Gastroesophageal sphincter (tissue), 3 donors: ENCODE results near the gene XYLT1.

Experiments used
- POLR2A ChIP-seq, 2 donors: fragments of 450-650 bp; IDR thresholded peaks; one replicate each; pipeline ENCODE4 v1.6.1; 2017; ENCODE audit warnings: antibody characterized with exemption in 2 of 2, mild to moderate bottlenecking in 2 of 2, moderate library complexity in 1 of 2
- TF ChIP-seq, protein P1 (sequence below), 4 experiments: fragments of 200-600 bp in 2 of 4; fragments of 450-650 bp in 2 of 4; sonication (generic) in 1 of 4; IDR thresholded peaks; one replicate each; pipeline ENCODE4 v1.5.1; 2017 to 2019; ENCODE audit warnings: antibody characterized with exemption in 4 of 4, mild to moderate bottlenecking in 2 of 4, moderate library complexity in 2 of 4

DNA sequence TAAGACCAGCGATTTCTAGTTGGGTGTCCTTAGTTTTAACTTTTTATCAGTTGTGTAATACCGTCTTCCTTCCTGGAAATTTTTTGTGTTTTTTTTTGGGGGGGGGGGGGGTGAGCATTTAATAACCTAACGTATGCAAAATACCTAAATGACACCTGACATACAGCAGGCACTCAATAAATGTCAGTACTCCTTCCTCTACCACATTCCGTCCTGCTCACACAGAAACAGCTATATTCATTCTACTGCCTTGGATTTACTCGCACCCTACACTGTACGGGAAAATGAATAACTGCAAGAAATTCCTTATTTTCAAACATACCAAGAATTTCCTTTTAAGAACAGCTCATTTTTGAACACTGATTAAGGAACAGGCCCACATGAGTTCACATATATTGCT, 5.3 kb downstream of the XYLT1 start:
- TF ChIP-seq, protein P1, sequence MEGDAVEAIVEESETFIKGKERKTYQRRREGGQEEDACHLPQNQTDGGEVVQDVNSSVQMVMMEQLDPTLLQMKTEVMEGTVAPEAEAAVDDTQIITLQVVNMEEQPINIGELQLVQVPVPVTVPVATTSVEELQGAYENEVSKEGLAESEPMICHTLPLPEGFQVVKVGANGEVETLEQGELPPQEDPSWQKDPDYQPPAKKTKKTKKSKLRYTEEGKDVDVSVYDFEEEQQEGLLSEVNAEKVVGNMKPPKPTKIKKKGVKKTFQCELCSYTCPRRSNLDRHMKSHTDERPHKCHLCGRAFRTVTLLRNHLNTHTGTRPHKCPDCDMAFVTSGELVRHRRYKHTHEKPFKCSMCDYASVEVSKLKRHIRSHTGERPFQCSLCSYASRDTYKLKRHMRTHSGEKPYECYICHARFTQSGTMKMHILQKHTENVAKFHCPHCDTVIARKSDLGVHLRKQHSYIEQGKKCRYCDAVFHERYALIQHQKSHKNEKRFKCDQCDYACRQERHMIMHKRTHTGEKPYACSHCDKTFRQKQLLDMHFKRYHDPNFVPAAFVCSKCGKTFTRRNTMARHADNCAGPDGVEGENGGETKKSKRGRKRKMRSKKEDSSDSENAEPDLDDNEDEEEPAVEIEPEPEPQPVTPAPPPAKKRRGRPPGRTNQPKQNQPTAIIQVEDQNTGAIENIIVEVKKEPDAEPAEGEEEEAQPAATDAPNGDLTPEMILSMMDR (IDR thresholded peaks at IDR 0.05) = no peak
- no peak for TF ChIP-seq POLR2A (IDR thresholded peaks at IDR 0.05)
